GM21717 (cell line): ENCODE measurements around the gene NAA38.
"Not testable (repeated sequence)": the region's sequence is repeated elsewhere in the genome, so short reads cannot be mapped to it uniquely, and the experiment has no call there.

Experiments
- ATAC-seq: cut with Tn5 transposase; IDR thresholded peaks from one replicate; pipeline ENCODE4 v1.9.1; 2021; ENCODE audit warnings: mild to moderate bottlenecking, moderate library complexity; ENCODE audit not compliant: unreplicated experiment

NAA38 gene

DNA sequence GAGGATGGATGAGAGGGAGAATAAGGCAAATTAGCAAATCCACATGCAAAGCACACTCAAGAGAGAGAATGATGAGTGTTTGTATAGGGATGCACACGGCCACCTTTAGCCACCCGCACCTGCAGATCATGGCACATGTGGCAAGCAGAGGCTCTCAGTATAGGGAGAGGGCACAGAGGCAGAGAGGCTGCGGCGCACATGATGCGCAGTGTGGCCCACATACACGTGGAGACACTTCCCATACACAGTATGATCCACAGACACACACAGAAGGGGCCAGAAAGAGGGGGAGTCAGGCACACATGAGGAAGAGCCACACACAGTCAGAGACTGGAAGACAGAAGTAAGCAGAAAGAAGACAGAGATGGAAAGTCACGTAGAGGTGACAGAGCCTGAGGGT lies 24.7 kb upstream of the NAA38 start:
- ATAC-seq, result no peak

DNA sequence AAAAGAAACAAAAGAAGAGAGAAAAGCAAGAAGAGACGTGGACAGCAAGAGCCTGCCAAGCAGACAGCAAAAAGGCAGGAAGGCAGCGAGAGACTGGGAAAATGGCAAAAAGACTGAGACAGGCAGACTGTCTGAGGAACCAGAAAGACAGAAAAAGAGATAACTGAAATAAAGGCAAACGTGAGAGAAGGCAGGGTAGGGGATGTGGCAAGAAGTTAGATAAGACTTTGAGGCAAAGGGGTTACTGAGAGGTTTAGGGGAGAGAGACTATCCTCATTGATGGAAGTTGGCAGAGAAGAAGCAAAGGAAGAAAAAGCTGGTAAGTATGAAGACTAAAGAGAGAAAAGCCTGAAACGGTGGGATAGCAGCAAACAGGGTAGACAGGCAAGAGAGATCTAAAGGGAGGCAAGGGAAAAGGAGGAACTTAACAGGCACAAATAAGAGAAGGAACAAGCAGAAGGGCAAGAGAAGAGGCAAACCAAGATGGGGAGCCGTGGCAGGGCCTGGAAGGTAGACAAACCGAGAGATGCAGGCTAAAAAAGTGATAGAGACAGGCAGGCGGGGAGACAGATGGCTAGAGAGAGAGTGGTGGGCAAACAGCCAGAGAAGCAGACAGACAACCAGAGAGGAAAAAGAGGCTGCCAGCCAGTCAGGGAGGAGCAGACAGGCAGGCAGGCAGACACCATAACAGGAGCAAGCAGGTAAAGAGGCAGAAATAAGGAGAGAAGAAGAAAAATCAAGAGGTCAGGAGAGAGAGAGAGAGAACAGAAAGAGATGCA lies 24.1 kb upstream of the NAA38 start:
- ATAC-seq, result no peak

DNA sequence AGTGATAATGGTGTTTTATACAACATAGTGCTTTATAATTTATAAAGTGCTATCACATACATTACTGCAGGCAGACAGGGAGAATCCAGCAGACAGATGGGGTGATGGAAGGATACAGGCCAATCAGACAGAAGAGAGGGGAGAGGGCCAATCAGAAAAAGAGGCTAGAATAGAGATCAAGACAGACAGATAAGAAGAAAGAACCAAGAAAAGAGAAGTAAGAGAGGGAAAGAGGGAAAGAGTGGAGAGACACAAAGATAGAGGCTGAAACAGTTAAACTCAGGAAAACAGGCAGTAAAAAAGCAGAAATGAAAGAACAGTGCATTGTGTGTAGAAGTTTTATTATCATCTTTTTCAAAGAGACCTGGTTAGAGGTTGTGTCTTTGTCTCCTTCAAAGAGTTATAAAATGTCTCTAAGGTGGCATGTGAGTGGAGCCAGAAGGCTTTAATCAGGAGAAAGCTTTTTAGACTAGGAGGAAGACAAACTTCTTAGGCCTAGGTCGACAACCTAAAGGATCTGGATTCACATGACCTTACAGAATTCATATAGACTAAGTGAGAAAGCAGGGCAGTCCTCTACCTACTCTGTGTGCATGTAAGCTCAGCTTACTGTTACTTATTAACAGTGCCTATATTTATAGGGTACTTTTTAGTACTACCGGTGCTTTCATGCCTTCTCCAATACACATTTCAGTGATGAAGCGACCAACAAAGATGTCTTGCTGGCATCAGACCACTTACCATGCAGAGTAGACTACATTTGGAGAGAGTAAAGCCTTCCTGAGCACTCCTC lies 22.9 kb upstream of the NAA38 start:
- no peak for ATAC-seq

DNA sequence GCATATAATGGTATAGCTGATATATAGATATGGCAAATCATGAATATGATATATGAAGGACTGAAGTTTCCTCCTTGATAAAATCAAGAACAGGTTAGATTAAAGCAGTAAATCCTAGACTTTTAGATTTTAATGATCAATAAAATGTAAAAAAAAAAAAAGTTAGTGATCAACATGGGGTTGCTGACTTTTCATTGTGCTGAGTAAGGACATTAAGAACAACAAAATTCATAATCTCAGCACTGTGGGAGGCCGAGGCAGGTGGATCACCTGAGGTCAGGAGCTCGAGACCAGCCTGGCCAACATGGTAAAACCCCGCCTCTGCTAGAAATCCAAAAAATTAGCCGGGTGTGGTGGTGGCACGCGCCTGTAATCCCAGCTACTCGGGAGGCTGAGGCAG lies 20.9 kb upstream of the NAA38 start:
- ATAC-seq, result no peak

DNA sequence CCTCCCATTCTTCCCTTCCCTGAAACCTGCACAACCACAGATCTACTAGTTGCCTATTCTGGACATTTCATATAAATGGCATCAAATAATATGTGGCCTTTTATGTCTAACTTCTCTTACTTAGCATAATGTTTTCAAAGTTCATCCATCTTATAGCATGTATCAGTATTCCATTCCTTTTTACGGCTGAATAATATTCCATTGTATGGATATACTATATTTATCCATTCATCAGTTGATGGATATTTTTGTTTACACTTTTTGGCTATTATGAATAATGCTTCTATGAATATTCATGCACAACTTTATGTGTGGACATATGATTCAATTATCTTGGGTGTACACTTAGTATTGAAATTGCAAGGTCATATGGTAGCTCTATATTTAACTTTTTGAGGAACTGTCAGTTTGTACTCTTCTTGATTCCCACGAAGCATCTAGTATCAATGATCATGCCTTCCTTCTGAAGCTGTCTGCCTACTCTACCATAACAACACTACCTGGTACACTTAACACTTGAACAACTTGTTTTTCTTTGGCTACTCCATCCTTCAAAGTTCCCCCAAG lies 18.5 kb upstream of the NAA38 start:
- ATAC-seq, result no peak

DNA sequence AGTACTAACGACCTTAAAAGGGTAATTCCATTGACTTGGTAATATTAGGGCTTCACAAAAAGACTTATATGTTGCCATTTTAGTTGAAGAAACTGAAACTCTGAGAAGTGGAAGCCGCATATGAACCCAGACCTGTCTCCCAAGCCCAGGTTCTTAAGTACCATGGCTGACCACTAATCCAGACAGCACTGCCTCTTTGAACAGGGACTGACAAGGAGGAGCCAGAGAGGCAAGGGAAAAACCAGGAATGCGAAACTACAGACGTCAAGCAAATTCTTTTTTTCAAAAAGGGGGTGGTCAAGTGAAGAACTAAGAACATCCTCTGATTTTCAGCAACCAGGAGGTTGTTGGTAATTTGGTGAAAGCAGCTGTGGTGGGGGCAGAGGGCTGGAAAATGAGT lies 15.7 kb upstream of the NAA38 start:
- no peak for ATAC-seq

DNA sequence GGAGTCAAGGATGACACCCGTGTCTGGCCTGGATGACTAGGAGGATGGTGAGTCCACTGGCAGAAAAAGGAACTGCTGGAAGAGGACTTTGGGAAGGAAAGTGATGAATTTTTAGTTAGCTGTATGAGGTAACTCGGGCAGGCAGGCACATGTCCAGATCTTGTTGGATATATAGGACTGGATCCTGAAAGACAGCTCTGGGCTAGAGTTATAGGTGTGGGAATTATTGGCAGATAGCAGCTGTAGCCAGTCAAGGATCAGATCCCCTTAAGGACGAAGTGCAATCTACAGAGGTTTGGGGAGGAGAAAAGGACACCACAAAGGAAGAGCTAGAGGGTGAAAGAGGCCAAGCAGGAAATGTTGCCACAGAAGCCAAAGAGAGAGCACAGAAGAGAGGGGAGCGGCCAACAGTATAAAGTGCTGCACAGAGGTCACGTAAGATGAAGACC lies 10.5 kb upstream of the NAA38 start:
- no peak for ATAC-seq

DNA sequence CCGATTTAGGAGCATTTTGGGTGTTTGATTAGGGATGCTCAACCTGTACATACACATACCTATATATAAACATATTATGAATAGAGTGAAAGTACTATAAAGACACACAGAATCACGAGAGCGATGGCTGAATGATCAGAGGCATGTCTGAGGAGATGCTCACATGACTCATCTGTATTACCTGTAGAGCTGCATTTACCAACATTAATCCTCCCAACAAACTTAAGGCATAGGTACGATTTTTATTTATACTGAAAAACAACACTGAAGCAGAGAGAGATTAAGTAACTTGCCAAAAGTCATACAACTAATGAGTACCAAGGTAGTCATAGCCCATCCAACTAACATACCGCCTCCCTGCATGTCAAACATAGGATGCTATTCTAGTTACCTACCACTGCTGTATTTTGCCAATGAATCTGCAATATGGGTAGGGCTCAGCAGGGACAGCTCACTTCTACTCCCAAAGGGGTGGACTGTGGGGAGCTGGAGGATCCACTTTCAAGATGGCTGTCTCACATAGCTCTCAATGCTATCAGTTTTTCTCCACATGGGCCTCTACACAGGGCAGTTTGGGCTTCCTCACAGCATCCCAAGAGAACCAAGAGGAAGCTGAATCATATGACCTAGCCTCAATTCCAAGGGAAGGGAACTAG lies 7.8 kb upstream of the NAA38 start:
- no peak for ATAC-seq

DNA sequence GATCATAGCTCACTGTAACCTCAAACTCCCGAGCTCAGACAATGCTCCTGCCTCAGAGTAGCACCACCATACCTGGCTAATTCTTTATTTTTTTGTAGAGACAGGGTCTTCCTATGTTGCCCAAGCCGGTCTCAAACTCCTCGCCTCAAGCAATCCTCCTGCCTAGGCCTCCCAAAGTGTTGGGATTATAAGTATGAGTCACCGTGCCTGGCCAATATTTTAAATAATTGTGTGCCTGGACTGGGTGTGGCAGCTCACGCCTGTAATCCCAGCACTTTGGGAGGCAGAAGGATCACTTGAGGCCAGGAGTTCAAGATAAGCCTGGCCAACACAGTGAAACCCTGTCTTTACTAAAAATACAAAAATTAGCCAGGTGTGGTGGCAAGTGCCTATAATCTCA lies 7.0 kb upstream of the NAA38 start:
- ATAC-seq, result not testable (repeated sequence)

DNA sequence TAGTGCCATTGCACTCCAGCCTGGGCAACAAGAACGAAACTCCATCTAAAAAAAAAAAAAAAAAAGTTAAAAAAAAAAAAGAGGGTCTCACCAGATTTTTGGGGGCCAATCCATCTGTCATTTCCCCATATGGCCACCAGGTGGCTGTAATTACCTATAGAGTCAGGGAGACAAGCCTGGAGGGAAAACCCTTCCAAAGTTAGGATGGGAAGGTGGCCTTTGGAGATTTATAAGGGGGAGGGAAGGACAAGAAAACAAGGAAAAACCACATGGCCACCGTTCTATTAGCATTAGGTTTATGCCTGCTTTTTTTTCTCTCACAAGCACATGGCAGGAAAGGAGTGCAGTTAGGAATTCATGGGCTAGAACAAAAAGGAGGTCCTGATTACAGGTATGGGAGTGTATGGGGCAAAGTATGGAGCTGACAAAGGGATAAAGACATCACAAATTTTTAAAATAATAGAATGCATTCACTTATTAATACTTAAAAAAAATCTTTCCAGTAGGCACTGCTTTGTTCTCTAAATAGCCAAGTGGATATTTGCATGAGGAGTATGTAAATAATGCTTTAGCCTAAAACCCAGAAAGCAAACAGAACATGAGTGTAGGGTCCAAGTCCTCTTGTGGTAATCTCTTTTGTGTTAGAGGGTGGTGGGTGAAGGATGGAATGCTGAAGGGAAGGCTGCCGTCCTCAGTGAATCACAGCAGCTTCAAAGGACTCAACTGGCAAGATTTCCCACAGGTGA lies 5.5 kb upstream of the NAA38 start:
- ATAC-seq, result no peak

DNA sequence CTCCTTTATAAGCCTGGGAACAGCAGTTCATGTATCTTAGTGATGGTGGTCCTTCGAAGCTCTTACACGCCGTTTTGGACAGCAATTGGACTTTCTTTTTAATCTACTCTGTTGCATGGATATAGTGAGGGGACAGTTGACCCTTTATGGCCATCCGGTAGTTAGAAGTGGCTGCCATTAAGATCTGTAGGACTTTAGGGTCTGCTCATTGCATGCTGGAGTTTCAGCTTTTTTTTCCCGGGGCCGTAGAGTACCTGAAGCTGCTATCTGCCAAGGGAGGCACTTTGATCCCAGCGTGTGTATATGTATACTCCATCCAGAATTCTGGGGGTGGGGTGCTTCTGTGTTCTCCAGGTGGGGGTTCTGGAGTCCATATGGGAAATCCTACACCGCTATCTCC lies 1.7 kb upstream of the NAA38 start:
- no peak for ATAC-seq

DNA sequence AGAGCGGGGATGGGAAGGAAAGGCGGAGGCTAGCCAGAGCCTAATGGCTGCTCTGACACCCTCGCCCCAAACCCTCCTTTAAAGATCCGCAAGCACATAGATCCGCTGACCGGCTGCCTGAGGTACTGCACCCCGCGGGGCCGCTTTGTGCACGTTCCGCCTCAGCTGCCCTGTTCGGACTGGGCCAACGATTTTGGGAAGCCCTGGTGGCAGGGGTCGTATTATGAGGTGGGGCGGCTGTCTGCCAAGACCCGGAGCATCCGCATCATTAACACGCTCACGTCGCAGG lies 1.1 kb upstream of the NAA38 start:
- no peak for ATAC-seq

DNA sequence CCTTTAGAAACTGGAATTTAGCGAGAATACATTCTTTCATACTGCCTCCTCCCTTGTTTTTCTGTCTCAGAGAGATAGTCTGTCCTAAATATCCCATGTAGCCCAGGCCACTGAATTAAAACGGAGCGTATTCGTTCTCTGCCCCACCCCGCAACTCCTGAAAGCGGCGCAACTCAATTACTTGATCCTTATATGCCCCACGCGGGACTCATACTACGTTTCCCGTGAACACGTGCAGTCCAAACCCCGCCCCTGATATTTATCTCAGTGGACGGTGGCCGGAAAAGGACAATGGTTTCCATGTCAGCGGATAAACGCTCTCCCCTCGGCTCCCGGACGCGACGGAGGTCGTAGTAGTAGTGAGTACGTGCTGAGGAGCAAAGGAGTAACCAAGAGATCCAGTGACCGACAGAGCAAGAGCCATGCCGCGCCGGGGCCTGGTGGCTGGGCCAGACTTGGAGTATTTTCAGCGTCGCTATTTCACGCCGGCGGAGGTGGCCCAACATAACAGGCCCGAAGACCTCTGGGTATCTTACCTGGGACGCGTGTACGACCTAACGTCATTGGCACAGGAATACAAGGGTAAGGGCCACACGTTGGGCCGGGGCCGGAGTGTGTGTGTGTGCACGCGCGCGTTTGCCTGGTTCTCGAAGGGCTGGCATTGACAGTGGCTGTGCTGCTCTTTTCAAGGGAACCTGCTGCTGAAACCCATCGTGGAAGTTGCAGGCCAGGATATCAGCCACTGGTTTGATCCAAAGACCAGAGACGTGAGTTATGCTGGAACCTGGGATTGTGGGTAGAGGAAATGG lies 558 bp upstream of the NAA38 start, which contains the start of gene CYB5D1:
CYB5D1 (plus strand) TSS at position 291 of the 809 bp plus-strand sequence; CDS start at position 423, 132 bp downstream.
- peak; percentile 31 for ATAC-seq

DNA sequence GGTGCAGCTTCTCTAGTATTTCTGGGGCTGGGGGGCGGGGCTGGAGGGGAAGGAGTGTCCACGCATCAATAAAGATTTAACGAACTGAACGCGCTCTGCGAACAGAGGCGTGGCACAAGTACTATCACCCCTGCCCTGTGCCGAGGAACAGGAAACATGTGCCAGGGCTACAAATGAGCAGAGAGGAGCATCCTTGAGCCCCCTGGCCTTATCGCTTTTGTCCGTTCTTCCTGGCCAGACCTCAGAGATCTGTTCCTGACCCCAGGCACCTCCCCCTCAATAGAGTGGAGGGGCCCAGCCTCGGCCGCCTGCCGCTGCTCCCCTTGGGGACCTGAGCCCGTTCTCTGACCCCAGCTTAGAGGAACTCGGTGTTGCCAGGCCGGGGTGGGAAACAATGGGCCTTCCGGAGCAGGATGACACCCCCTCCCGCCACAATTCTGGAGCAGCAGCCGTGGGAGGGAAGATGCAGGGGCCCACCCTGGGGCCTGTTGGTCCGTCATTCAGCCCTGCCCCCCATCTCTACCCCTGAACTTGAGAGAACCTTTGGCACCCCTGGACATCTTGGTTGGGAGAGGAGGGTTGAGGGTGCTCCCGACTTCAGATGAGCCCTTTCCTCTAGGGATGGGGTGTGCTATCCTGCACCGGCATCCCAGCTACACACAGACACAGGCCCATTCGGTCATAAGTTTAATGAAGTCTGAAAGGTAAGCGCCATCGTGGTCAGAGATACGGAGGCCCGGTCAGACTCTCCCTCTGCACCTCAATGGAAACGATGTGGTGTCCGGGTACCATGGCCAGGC lies 1.1 kb downstream of the NAA38 start:
- ATAC-seq, result no peak

DNA sequence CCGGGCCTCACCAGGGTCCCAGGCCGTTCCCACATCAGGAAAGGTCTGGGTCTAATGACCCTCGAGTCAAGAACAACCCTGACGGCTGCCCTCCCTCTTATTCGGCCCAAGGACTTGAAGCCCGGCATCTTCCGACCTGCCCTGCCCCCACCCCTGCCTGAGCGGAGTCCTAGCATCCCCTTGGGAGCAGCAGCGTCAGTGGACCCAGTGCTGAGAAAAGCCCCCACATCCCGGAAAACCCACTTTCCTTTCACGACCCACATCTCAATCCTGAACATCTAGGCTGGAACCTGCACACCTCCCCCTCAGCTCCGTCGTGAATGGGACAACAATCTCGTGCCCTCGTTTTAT lies 1.7 kb downstream of the NAA38 start:
- ATAC-seq, result no peak

DNA sequence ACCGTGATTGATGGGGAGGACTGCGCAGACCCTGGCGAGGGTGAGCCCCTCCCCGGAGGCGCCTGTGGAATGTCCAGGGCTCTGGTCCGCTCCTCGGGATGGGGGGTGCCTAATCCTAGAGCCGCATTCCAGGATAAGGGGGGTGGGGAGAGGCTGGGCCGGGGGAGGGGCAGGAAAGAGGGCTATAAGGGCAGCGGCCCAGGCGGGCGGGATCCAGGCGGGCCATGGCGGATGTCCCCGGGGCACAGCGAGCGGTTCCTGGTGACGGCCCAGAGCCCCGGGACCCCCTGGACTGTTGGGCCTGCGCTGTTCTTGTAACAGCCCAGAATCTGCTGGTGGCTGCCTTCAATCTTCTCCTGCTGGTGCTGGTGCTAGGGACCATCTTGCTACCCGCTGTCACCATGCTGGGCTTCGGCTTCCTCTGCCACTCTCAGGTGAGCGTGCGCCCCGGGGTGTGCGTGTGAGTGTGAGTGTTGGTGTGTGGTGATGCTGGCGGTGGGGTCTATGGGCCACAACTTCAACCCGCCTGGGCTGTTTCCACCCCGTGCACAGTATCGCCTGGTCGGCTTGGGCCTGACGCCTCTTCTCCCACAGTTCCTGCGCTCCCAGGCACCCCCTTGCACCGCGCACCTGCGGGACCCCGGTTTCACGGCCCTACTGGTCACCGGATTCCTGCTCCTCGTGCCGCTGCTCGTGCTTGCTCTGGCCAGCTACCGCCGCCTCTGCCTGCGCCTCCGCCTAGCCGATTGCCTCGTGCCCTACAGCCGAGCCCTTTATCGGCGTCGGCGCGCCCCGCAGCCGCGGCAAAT lies 2.3 kb downstream of the NAA38 start, which contains the start of gene TMEM88:
TMEM88 (plus strand) TSS at position 216 of the 809 bp plus-strand sequence; CDS start at position 225, 9 bp downstream.
- ATAC-seq, result no peak

DNA sequence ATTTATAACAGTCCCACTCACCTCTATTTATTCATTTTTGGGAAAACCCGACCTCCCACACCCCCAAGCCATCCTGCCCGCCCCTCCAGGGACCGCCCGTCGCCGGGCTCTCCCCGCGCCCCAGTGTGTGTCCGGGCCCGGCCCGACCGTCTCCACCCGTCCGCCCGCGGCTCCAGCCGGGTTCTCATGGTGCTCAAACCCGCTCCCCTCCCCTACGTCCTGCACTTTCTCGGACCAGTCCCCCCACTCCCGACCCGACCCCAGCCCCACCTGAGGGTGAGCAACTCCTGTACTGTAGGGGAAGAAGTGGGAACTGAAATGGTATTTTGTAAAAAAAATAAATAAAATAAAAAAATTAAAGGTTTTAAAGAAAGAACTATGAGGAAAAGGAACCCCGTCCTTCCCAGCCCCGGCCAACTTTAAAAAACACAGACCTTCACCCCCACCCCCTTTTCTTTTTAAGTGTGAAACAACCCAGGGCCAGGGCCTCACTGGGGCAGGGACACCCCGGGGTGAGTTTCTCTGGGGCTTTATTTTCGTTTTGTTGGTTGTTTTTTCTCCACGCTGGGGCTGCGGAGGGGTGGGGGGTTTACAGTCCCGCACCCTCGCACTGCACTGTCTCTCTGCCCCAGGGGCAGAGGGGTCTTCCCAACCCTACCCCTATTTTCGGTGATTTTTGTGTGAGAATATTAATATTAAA lies 3.1 kb downstream of the NAA38 start:
- no peak for ATAC-seq

DNA sequence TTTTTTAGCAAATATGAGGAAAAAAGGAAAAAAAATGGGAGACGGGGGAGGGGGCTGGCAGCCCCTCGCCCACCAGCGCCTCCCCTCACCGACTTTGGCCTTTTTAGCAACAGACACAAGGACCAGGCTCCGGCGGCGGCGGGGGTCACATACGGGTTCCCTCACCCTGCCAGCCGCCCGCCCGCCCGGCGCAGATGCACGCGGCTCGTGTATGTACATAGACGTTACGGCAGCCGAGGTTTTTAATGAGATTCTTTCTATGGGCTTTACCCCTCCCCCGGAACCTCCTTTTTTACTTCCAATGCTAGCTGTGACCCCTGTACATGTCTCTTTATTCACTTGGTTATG lies 3.7 kb downstream of the NAA38 start:
- no peak for ATAC-seq
